GM19463 (cell line): ENCODE results near the gene MAP7D2.
A peak's percentile ranks its signal among the peaks of the same experiment; 100 is the strongest.

ENCODE experiments used
- ATAC-seq: cut with Tn5 transposase; IDR thresholded peaks from one replicate; pipeline ENCODE4 v1.9.1; 2021; ENCODE audit warnings: mild to moderate bottlenecking, moderate library complexity; ENCODE audit not compliant: unreplicated experiment

MAP7D2 gene

GRCh38 chrX:20116087-20116576 is 575 bp downstream of the MAP7D2 start:
- no peak for ATAC-seq

GRCh38 chrX:20112022-20112774 is 4.5 kb downstream of the MAP7D2 start:
- no peak for ATAC-seq

- ATAC-seq: no peak
Observed at GRCh38 chrX:20111271-20111670, 5.4 kb downstream of the MAP7D2 start.

DNA sequence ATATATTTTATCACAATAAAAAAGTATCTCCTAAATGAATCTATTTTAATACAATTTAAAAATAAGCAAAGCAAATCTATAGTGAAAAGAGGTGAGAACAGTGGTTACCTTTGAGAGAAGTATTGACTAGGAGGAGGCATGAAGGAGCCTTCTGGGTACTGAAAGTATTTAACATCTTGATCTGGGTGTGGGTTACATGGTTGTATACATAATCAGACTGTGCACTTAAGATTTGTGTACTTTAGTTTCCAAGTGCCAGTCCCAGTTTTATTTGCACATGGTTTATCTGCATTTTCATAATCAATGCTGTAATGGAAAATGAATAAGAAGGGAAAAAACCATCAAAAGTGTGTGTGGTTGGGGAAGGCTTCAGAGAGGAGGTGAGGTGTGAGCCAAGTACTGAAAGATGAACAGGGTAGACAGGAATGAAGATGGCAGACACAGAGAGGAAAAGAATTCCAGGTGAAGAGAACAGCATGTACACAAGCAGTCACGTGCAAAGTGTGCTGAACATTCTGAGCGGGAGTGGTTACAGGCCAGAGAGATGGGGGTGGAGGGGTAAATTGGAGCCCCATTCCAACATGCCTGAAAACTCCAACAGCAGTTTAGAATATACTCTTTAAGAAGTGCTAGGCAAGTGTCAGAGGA is 14.6 kb downstream of the MAP7D2 start:
- ATAC-seq: no peak

- ATAC-seq: no peak
Observed at GRCh38 chrX:20091499-20091898, 25.2 kb downstream of the MAP7D2 start.

GRCh38 chrX:20089845-20090244 is 26.9 kb downstream of the MAP7D2 start:
- ATAC-seq: no peak

- no peak for ATAC-seq
Observed at GRCh38 chrX:20080277-20080676, 36.4 kb downstream of the MAP7D2 start.

- no peak for ATAC-seq
Observed at GRCh38 chrX:20071511-20072079, 45.1 kb downstream of the MAP7D2 start.

- ATAC-seq: no peak
Observed at GRCh38 chrX:20067709-20068561, 48.8 kb downstream of the MAP7D2 start.

DNA sequence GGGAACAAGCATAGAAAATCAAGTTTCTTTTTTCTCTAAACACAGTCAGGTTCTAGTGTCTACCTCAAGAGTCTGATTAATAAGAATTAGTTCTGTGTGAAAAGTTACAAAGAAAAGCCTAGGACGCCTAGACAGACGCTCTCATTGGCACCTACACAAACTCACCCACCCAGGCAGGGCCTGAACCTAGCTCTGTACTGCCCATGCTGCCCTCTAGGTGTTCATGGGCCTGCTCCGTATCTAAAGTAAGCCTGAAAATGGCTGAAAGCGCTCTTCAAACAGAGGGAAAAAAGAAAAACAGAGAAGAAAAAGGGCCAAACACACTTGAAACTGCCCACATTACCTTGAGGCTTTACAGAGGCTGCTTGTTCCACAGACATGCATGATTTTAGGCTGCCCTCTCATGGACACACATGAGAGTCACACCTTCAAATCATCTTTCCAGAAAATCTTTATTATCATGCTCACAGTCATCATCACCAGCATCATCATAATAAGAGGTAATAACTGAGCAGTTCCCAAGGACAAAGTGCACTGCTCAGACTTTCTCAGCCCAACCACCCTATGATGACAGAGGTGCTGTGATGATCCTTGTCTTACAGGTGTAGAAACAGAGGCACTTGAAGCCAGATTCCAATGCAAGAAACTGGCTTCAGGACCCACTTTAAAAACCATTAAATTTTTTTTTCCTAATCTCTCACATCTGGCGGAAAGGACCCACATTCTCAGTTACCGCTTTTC is 49.6 kb downstream of the MAP7D2 start:
- ATAC-seq: peak; percentile 78

DNA sequence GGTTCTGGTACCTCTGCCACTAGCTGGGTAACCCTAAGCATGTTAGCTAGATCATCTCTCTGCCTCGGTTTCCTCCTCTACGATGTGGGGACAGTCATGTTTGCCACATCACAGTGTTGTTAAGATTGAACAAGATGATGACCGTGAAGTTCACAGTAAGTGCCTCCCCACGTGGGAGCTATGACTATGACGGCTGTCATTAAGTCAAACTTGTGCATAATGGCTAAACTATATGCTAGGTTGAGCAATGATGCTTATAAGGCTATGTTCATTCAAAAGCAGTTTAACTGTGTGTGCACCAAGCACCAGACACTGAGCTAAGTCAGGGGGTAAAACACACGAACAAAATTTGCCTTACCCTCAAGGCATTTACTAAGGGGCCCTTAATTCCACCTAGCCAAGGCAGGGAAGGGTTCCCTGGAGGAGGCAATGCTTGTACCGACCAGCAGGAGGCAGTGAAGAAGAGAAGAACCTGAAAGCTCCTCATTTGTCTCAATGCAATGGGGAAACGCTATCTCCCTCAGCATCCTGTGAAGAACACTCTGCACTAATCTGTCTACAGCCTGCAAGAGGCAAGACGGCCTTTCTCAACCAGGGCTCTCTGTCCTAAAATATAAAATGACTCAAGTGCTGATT is 52.9 kb downstream of the MAP7D2 start:
- no peak for ATAC-seq

- no peak for ATAC-seq
Observed at GRCh38 chrX:20063153-20063552, 53.6 kb downstream of the MAP7D2 start.

DNA sequence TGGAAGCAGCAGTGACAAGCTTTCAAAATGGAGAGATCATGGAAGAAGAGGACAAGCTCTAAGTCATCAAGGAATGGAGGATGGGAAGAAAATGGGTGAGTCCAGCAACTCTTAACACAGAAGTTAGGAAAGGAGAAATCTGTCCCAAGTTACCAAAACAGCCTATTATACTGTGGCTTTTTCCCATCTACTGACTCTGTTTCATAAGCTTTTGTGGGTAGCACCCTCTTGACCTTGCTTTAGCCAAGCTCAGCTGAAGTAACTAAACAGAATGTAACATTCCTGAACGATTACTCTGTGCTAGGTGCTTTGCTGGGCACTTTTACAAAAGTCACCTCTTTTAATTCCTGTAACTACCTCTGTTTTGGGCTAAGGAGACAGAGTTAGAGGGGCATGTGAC is 54.9 kb downstream of the MAP7D2 start:
- no peak for ATAC-seq

DNA sequence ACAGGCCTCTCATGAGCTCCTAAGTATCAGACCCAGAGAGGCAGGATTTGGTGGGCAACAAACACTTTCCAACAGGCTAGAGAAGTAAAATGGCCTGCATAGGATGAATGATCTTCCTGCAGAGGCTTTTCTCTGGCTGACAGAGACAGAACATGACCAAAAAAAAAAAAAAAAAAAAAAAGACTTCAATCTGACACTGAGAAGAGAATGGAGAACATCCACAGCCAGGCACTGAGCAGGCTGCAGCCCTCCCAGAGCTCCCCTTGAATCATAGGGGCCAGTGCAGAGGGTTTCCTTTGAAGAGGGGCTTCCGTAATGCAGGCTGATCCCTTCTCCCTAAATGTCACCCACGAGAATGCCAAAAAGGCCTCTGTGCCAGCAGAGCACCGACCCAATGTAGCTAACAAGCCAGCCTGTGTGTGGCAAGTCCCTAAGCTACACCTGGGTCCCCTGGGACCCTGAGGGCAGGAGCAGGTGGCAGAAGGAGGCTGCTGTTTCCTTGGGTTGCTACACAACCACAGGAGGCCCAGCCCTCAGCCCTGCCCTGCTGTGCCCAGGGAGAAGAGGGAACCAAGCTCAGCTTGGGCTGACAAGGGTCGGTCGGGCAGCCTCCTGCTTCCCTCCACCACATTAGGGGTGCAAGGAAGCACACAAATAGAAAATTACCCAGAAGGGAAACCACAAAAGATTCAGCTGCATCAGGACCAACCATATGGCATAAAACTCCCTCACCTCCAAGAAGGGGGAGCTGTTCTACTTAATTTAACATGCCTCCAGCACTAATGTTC is 55.6 kb downstream of the MAP7D2 start:
- ATAC-seq: peak; percentile 89

GRCh38 chrX:20059467-20060128 is 57.1 kb downstream of the MAP7D2 start:
- no peak for ATAC-seq

DNA sequence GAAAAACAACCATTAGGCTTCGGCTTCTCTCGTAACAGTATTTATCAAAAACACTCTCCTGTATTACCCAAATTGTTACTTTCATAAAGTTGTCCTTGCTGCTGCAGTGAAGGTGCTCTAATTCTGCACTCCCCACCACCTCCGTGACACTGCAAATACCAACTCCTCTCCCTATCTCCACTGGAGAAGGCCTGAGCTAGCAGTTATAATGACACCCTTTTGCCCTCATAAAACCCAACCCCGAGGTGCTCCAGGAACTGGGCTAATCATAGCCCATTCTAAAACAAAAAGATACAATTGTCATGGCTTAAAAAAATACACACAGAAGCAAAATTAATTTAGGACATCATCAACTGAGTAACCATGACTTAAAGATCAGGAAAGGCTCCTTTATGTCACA is 59.2 kb downstream of the MAP7D2 start:
- no peak for ATAC-seq

DNA sequence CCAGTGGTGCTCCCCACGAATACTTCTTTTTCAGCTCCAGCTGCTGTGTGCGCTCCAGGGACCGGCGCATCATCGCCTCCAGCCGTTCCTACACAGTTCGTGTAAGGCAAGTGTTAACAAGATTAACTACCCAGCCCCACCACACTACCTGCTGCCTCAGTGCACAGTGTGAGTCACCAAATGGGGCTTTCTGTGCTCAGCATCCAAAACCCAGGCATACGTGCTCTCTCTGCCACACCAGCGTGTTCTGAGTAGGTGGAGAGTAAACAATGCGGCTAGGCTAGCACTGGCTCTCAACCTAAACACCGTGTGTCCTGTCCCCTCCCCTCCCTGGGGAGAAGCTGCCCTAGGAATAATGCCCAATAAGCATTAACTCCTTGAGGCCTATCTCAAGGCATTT is 60.0 kb downstream of the MAP7D2 start:
- ATAC-seq: peak; percentile 52

GRCh38 chrX:20053537-20053936 is 63.2 kb downstream of the MAP7D2 start:
- no peak for ATAC-seq

- no peak for ATAC-seq
Observed at GRCh38 chrX:20046864-20047263, 69.8 kb downstream of the MAP7D2 start.
